ENCODE measurements around the gene KIF25.

DNA sequence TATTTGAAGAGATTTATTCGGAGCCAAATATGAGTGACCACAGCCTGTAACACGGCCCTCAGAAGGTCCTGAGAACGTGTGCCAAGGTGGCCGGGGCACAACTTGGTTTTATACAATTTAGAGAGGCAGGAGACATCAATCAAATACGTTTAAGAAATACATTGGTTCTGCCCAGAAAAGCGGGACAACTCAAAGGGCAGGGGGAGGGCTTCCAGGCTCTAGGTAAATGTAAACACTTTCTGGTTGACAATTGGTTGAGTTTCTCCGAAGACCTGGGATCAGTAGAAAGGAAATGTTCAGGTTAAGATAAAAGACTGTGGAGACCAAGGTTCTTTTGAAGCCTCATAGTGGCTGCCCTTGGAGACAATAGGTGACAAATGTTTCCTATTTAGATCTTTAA lies 18.9 kb upstream of the KIF25 start:
- TF ChIP-seq, protein P1, sequence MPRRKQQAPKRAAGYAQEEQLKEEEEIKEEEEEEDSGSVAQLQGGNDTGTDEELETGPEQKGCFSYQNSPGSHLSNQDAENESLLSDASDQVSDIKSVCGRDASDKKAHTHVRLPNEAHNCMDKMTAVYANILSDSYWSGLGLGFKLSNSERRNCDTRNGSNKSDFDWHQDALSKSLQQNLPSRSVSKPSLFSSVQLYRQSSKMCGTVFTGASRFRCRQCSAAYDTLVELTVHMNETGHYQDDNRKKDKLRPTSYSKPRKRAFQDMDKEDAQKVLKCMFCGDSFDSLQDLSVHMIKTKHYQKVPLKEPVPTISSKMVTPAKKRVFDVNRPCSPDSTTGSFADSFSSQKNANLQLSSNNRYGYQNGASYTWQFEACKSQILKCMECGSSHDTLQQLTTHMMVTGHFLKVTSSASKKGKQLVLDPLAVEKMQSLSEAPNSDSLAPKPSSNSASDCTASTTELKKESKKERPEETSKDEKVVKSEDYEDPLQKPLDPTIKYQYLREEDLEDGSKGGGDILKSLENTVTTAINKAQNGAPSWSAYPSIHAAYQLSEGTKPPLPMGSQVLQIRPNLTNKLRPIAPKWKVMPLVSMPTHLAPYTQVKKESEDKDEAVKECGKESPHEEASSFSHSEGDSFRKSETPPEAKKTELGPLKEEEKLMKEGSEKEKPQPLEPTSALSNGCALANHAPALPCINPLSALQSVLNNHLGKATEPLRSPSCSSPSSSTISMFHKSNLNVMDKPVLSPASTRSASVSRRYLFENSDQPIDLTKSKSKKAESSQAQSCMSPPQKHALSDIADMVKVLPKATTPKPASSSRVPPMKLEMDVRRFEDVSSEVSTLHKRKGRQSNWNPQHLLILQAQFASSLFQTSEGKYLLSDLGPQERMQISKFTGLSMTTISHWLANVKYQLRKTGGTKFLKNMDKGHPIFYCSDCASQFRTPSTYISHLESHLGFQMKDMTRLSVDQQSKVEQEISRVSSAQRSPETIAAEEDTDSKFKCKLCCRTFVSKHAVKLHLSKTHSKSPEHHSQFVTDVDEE (CRISPR knock-in tag; IDR thresholded peaks at IDR 0.05), result no peak
- no peak for TF ChIP-seq TCF4 (CRISPR knock-in tag; IDR thresholded peaks at IDR 0.05; ENCODE audit: borderline replicate concordance)
- no peak for TF ChIP-seq ZNF565 (CRISPR knock-in tag; conservative IDR thresholded peaks at IDR 0.05; ENCODE audit: low read depth)
- TF ChIP-seq, protein P2, sequence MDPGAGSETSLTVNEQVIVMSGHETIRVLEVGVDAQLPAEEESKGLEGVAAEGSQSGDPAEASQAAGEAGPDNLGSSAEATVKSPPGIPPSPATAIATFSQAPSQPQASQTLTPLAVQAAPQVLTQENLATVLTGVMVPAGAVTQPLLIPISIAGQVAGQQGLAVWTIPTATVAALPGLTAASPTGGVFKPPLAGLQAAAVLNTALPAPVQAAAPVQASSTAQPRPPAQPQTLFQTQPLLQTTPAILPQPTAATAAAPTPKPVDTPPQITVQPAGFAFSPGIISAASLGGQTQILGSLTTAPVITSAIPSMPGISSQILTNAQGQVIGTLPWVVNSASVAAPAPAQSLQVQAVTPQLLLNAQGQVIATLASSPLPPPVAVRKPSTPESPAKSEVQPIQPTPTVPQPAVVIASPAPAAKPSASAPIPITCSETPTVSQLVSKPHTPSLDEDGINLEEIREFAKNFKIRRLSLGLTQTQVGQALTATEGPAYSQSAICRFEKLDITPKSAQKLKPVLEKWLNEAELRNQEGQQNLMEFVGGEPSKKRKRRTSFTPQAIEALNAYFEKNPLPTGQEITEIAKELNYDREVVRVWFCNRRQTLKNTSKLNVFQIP (CRISPR knock-in tag; IDR thresholded peaks at IDR 0.05; ENCODE audit: borderline replicate concordance, low read depth), result no peak
- TF ChIP-seq, protein P3, sequence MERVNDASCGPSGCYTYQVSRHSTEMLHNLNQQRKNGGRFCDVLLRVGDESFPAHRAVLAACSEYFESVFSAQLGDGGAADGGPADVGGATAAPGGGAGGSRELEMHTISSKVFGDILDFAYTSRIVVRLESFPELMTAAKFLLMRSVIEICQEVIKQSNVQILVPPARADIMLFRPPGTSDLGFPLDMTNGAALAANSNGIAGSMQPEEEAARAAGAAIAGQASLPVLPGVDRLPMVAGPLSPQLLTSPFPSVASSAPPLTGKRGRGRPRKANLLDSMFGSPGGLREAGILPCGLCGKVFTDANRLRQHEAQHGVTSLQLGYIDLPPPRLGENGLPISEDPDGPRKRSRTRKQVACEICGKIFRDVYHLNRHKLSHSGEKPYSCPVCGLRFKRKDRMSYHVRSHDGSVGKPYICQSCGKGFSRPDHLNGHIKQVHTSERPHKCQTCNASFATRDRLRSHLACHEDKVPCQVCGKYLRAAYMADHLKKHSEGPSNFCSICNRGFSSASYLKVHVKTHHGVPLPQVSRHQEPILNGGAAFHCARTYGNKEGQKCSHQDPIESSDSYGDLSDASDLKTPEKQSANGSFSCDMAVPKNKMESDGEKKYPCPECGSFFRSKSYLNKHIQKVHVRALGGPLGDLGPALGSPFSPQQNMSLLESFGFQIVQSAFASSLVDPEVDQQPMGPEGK (CRISPR knock-in tag; IDR thresholded peaks at IDR 0.05; ENCODE audit: borderline replicate concordance), result no peak
- TF ChIP-seq ZFP30 (CRISPR knock-in tag; IDR thresholded peaks at IDR 0.05), result no peak
- TF ChIP-seq RARB (CRISPR knock-in tag; IDR thresholded peaks at IDR 0.05), result no peak
- TF ChIP-seq BACH2 (CRISPR knock-in tag; IDR thresholded peaks at IDR 0.05; ENCODE audit: borderline replicate concordance), result no peak
- TF ChIP-seq TOX (CRISPR knock-in tag; IDR thresholded peaks at IDR 0.05; ENCODE audit: borderline replicate concordance), result no peak
- TF ChIP-seq ZC3H10 (CRISPR knock-in tag; IDR thresholded peaks at IDR 0.05), result no peak
- TF ChIP-seq ZFP3 (CRISPR knock-in tag; IDR thresholded peaks at IDR 0.05), result no peak
- TF ChIP-seq ISL1 (CRISPR knock-in tag; IDR thresholded peaks at IDR 0.05), result no peak
- TF ChIP-seq OSR1 (CRISPR knock-in tag; IDR thresholded peaks at IDR 0.05), result no peak
